ENCODE measurements around the gene PGBD5. TPM values are rescaled to one million over a fixed set of nuclear protein-coding genes. Genes with fewer than 3 reads are reported as not detected.

PGBD5 gene
- total and polyA plus RNA-seq, 4 donors, result 0.54 to 3.0 (median 1.8) TPM

DNA sequence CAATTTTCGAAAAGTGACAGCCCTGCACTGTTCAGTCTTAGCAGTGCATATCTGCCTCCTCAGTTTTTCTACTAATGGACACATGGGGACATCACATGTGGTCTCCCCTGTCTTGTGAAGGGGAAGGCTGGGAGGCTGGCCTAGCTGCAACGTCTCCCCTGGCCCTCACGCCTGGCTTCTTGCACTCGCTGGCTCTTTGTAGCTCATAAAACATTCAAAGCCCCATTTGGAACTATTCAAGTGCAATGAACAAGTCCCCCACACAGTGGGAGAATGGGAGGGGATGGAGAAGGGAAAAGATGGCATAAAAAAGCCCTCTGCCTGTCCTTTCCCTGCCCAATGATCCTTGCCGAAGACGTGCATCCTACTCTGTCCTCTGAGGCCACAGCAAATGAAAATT, 73.6 kb downstream of the PGBD5 start:
- ATAC-seq (ENCODE audit: insufficient read depth, low FRiP score) (no peak), DNase-seq (no peak)
- H3K4me1 ChIP-seq (ENCODE audit: control insufficient read depth in 5 of 5, insufficient read depth in 5 of 5, low read length in 5 of 5), result no peaks in the 10 kb centered on the region
- no peaks in the 10 kb centered on the region for H3K9me3 ChIP-seq (ENCODE audit: control insufficient read depth in 4 of 4, insufficient read depth in 3 of 4, low read length in 3 of 4)
- H3K36me3 ChIP-seq (ENCODE audit: control insufficient read depth in 4 of 4, insufficient read depth in 4 of 4, low read length in 4 of 4), result no peaks in the 10 kb centered on the region
- 86 to 95% methylated on average over 6 of the region's 6 CpGs for WGBS, 2 donors
- no peaks in the 10 kb centered on the region for H3K27me3 ChIP-seq (ENCODE audit: control insufficient read depth in 3 of 3, insufficient read depth in 3 of 3, low read length in 2 of 3)
- TF ChIP-seq, protein P1, sequence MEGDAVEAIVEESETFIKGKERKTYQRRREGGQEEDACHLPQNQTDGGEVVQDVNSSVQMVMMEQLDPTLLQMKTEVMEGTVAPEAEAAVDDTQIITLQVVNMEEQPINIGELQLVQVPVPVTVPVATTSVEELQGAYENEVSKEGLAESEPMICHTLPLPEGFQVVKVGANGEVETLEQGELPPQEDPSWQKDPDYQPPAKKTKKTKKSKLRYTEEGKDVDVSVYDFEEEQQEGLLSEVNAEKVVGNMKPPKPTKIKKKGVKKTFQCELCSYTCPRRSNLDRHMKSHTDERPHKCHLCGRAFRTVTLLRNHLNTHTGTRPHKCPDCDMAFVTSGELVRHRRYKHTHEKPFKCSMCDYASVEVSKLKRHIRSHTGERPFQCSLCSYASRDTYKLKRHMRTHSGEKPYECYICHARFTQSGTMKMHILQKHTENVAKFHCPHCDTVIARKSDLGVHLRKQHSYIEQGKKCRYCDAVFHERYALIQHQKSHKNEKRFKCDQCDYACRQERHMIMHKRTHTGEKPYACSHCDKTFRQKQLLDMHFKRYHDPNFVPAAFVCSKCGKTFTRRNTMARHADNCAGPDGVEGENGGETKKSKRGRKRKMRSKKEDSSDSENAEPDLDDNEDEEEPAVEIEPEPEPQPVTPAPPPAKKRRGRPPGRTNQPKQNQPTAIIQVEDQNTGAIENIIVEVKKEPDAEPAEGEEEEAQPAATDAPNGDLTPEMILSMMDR (IDR thresholded peaks at IDR 0.05; ENCODE audit: control extremely low read depth, extremely low read depth), result no peak
- no peak overlapping the region for H3K4me3 ChIP-seq
- H3K27ac ChIP-seq (ENCODE audit: low read depth in 1 of 2, low read length in 1 of 2), result no peak overlapping the region
- no peak overlapping the region for H3K9ac ChIP-seq (ENCODE audit: insufficient read depth in 1 of 2, low read length in 2 of 2)

DNA sequence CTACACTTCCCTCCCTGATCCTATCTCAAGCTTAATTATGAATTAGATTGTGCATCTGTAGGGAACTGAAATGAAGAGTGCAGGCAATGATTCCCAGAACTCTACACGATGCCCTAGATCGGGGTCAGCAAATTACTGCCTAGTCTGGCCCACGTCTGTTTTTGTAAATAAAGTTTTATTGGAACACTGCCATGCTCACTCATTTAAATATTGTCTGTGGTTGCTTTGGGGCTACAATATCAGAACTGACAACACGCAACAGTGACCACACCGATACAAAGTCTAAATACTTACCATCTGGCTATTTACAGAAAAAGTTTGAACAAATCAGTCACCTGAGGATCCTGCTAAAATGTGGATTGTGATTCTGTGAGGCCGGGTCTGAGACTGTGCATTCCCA, 74.1 kb downstream of the PGBD5 start:
- no peaks in the 10 kb centered on the region for H3K4me1 ChIP-seq (ENCODE audit: control insufficient read depth in 5 of 5, insufficient read depth in 5 of 5, low read length in 5 of 5)
- H3K36me3 ChIP-seq (ENCODE audit: control insufficient read depth in 4 of 4, insufficient read depth in 4 of 4, low read length in 4 of 4), result no peaks in the 10 kb centered on the region
- H3K9me3 ChIP-seq (ENCODE audit: control insufficient read depth in 4 of 4, insufficient read depth in 3 of 4, low read length in 3 of 4), result no peaks in the 10 kb centered on the region
- no peak for ATAC-seq (ENCODE audit: insufficient read depth, low FRiP score)
- no peaks in the 10 kb centered on the region for H3K27me3 ChIP-seq (ENCODE audit: control insufficient read depth in 3 of 3, insufficient read depth in 3 of 3, low read length in 2 of 3)
- H3K4me3 ChIP-seq, result no peak overlapping the region
- DNase-seq, result no peak
- WGBS, 2 donors, result 77 to 88% methylated on average over 6 of the region's 6 CpGs
- H3K9ac ChIP-seq (ENCODE audit: insufficient read depth in 1 of 2, low read length in 2 of 2), result no peak overlapping the region
- H3K27ac ChIP-seq (ENCODE audit: low read depth in 1 of 2, low read length in 1 of 2), result no peak overlapping the region
- TF ChIP-seq, protein P1 (IDR thresholded peaks at IDR 0.05; ENCODE audit: control extremely low read depth, extremely low read depth), result no peak

DNA sequence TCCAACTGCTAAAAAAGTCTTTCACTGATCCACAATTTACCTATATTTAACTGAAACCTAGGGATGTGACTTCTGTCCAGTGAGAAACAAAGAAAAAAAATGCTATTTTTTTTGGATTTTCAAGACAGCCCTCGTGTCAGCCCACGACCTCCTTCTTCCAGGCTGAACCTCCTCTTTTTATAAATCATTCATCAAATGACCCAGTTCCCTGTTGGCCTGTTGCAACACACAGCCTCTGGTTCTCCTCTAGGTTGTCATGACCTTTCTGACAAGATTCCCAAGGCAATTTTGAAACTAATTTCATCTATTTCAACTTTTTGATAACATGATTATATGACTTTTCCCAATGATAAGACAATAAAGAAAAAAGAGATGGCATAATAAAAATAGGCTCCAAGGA, 74.6 kb downstream of the PGBD5 start:
- Histone ChIP-seq H3K36me3 (ENCODE audit: control insufficient read depth in 4 of 4, insufficient read depth in 4 of 4, low read length in 4 of 4) (no peaks in the 10 kb centered on the region), H3K27ac (ENCODE audit: low read depth in 1 of 2, low read length in 1 of 2) (no peak overlapping the region), H3K9ac (ENCODE audit: insufficient read depth in 1 of 2, low read length in 2 of 2) (no peak overlapping the region), H3K27me3 (ENCODE audit: control insufficient read depth in 3 of 3, insufficient read depth in 3 of 3, low read length in 2 of 3) (no peaks in the 10 kb centered on the region), H3K4me1 (ENCODE audit: control insufficient read depth in 5 of 5, insufficient read depth in 5 of 5, low read length in 5 of 5) (no peaks in the 10 kb centered on the region), H3K4me3 (no peak overlapping the region), H3K9me3 (ENCODE audit: control insufficient read depth in 4 of 4, insufficient read depth in 3 of 4, low read length in 3 of 4) (no peaks in the 10 kb centered on the region)
- ATAC-seq (ENCODE audit: insufficient read depth, low FRiP score) (no peak), DNase-seq (no peak)
- WGBS, 2 donors, result 28 to 40% methylated on average over 2 of the region's 2 CpGs
- TF ChIP-seq, protein P1 (IDR thresholded peaks at IDR 0.05; ENCODE audit: control extremely low read depth, extremely low read depth), result no peak

DNA sequence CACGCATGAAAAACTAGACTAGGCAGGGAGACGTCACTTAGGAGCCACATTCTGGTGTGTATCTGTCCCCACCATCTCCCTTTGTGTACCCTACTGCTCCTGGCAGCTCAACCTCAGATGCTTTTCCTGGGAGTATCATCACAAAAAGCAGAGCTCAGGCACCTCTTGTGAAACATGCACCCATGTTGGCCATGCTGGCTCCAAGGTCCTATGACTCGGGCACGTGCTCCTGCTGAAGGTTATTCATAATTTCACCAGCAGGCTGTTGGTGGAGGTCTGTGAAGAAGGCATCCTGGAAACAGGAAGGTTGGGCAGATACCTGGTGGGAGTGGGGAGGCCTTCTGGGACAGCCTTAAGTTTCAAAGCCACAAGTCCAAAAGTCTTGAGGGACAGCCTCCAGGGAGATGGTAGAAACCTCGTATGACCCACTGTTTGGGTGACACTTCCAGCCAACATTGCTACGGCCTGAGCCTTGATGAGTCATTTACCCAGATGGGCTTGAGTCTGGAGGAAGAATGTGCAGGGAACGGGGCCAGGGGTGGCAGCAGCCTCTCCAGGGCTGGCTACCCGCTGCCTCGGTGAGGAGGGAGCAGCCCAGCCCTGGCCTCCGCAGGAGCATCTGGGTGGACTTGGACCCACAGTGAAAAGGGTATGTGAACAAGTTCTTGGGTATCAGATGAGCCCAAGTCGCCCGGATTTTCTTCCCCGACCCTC, 75.8 kb downstream of the PGBD5 start:
- Histone ChIP-seq H3K27ac (ENCODE audit: low read depth in 1 of 2, low read length in 1 of 2) (no peak overlapping the region), H3K9me3 (ENCODE audit: control insufficient read depth in 4 of 4, insufficient read depth in 3 of 4, low read length in 3 of 4) (no peaks in the 10 kb centered on the region), H3K36me3 (ENCODE audit: control insufficient read depth in 4 of 4, insufficient read depth in 4 of 4, low read length in 4 of 4) (no peaks in the 10 kb centered on the region), H3K9ac (ENCODE audit: insufficient read depth in 1 of 2, low read length in 2 of 2) (no peak overlapping the region), H3K4me3 (no peak overlapping the region), H3K4me1 (ENCODE audit: control insufficient read depth in 5 of 5, insufficient read depth in 5 of 5, low read length in 5 of 5) (no peaks in the 10 kb centered on the region), H3K27me3 (ENCODE audit: control insufficient read depth in 3 of 3, insufficient read depth in 3 of 3, low read length in 2 of 3) (no peaks in the 10 kb centered on the region)
- TF ChIP-seq, protein P1 (IDR thresholded peaks at IDR 0.05; ENCODE audit: control extremely low read depth, extremely low read depth), result no peak
- 87 to 93% methylated on average over 13 of the region's 13 CpGs for WGBS, 2 donors
- ATAC-seq (ENCODE audit: insufficient read depth, low FRiP score) (no peak), DNase-seq (no peak)
